Omental fat pad (tissue), 4 donors: ENCODE data around the gene TVP23A. TPM values are rescaled to one million over a fixed set of nuclear protein-coding genes. Genes with fewer than 3 reads are reported as not detected.

Experiments used
- ATAC-seq: fragments of 150-250 bp; one replicate; pipeline ENCODE4 v1.9.1; 2016; ENCODE audit warnings: mild to moderate bottlenecking, moderate library complexity; ENCODE audit not compliant: low FRiP score
- DNase-seq: peaks from one replicate; pipeline ENCODE4 v3.0.0-alpha.2; 2019; ENCODE audit warnings: low spot score
- small RNA-seq: library from RNA; depleted of rRNA; stranded (forward); fragments of <200 nt; gene quantifications from one replicate; pipeline ENCODE3, GENCODE V24; 2016
- total RNA-seq, 4 donors: library from RNA; depleted of rRNA; stranded (reverse); fragments of >200 nt; gene quantifications; one replicate each; pipeline ENCODE4 v1.1.0, GENCODE V29; 2016
- TF ChIP-seq, protein P1 (sequence below), 3 donors: fragments of 450-650 bp; IDR thresholded peaks; one replicate each; pipeline ENCODE4 v1.5.1; 2016 to 2017; ENCODE audit warnings: antibody characterized with exemption in 3 of 3, mild to moderate bottlenecking in 3 of 3, moderate library complexity in 2 of 3

TVP23A gene
- total RNA-seq, 4 donors from 2014 or later = 0.25 to 1.5 (median 0.84) TPM

GRCh38 chr16:10728003-10728887, 90.3 kb downstream of the TVP23A start:
- DNase-seq (no peak), ATAC-seq (no peak)
- TF ChIP-seq, protein P1, sequence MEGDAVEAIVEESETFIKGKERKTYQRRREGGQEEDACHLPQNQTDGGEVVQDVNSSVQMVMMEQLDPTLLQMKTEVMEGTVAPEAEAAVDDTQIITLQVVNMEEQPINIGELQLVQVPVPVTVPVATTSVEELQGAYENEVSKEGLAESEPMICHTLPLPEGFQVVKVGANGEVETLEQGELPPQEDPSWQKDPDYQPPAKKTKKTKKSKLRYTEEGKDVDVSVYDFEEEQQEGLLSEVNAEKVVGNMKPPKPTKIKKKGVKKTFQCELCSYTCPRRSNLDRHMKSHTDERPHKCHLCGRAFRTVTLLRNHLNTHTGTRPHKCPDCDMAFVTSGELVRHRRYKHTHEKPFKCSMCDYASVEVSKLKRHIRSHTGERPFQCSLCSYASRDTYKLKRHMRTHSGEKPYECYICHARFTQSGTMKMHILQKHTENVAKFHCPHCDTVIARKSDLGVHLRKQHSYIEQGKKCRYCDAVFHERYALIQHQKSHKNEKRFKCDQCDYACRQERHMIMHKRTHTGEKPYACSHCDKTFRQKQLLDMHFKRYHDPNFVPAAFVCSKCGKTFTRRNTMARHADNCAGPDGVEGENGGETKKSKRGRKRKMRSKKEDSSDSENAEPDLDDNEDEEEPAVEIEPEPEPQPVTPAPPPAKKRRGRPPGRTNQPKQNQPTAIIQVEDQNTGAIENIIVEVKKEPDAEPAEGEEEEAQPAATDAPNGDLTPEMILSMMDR (IDR thresholded peaks at IDR 0.05) = no peak

Small RNA genes lying within 50 kb of the gene (small RNA-seq; reads per million reads assigned to genes)
- gene MTND4LP24 (not detected), gene MTND6P33 (not detected)

Other genes with a start within 250 kb of the TVP23A start
- 10 to 100 TPM; 36.7 to 80.4 (median 50.1) TPM for gene EMP2, start 238.2 kb downstream of the TVP23A start, total RNA-seq
- not detected for gene TEKT5, start 123.9 kb downstream of the TVP23A start, total RNA-seq
- 10 to 100 TPM; 22.0 to 31.7 (median 22.4) TPM for gene NUBP1, start 75.0 kb downstream of the TVP23A start, total RNA-seq
- 100 to 1,000 TPM in 1 of 4 donors, 10 to 100 TPM in 1, 1 to 10 TPM in 2; 3.2 to 101 (median 11.2) TPM for gene CIITA, start 58.4 kb upstream of the TVP23A start, total RNA-seq
- gene DEXI, start 123.7 kb upstream of the TVP23A start, total RNA-seq = 10 to 100 TPM; 56.8 to 71.5 (median 64.5) TPM
- 10 to 100 TPM; 24.0 to 36.9 (median 29.5) TPM for gene CLEC16A, start 125.8 kb upstream of the TVP23A start, total RNA-seq